NCI-H2107 treated with DMSO at 0.1 percent for 48 hours (cell line): ENCODE results near the gene GUK1.

Experiments
- DNase-seq: peaks from one replicate; lab custom pipeline; 2025; ENCODE audit not compliant: unreplicated experiment; lab: John Stamatoyannopoulos, UW

GUK1 gene, protein sequence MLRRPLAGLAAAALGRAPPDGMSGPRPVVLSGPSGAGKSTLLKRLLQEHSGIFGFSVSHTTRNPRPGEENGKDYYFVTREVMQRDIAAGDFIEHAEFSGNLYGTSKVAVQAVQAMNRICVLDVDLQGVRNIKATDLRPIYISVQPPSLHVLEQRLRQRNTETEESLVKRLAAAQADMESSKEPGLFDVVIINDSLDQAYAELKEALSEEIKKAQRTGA

DNA sequence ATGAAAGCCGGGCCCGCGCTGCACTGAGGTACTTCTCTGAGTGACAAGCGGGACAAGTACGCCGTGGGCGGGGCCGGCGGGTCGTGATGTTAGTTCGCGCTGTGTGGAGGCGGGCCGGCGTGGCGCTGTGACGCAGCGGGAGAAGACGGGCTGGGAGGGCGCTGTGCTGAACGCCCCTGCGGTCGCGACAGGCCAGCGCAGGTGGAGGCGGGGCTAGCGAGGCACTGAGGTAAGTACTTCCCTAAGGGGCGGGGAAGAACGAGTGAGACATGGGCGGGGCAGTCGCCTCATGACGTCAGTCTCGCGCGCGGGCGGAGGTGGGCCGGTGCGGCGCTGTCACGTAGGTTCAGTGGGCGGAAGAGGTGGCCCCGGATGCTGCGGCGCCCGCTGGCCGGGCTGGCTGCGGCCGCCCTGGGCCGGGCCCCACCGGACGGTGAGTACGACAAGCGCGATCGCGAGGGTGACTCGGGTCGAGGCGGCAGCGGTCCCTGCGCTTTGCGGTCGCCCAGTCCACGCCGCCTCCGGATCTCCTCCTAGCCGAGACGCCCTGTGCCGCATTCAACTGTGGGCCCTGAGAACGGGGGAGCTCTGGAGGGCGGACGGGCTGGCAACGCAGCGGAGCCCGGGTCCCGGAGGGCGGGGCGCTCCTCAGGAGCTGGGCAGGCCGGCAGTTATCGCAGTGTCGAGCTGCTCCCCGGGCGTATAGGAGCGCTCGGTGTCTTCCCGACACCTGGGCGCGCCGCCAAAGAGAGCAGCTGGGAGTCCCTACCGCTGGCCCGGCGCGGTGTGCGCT lies at the start of gene GUK1:
Gene GUK1, plus strand, starts transcription at position 349 of the 793 bp plus-strand sequence. Its CDS starts 24 bp downstream, at position 373.
- peak; percentile 98 for DNase-seq

DNA sequence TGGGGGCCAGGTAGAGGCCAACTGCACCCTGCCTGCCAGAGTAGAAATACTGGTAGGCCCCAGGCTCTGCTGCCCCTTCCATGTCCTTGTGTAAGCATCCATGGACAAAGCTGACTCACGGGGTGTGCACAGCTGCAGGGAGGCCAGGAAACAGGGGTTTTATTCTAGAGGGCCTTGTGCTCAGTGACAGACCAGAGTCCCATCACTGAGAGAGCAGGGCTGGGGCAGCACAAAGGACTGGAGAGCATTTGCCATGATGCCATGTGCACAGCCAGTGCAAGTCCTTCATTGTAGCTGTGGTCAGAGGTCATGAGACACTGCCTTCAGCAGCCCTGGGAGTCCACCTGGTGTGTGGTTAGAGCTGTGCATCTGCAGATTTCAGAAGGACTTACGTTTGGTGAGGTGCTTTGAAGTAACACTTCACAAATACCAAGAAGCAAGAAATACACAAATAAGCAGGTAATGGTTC lies 49.4 kb upstream of the GUK1 start:
- DNase-seq, result no peak

- DNase-seq, result no peak
These were observed 49.0 kb upstream of the GUK1 start for GRCh38 chr1:228091084-228091483.

DNA sequence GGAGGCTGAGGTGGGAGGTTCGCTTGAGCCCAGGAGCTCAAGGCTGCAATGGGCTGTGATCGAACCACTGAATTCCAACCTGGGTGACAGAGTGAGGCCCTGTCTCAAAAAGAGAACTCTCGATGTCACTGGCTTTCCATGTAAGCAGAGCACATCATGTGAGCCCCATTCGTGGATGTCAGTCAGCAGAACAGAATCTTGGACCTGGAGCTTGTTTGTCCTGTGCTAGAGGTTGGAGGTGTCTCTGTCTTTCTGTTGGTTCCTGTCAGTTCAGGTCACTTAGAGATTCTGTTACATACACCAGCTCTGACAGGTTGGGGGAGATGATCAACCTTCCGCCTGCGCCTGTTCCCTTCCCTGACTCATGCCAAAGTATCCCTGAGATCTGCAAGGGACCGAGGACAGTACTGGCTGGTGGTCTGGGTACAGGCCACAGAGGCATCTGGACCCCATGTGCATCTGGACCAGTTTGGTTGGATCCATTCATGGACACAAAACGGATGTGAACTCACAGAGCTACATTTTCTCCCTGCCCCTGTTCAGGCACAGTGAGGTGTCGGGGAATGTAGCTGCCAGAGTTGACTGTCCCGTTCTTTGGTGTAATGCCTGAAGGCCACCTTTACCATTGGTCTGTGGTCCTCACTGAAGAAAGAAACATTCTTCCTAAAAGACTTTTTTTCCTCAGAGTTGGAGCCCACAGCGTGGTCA lies 47.6 kb upstream of the GUK1 start:
- no peak for DNase-seq

DNA sequence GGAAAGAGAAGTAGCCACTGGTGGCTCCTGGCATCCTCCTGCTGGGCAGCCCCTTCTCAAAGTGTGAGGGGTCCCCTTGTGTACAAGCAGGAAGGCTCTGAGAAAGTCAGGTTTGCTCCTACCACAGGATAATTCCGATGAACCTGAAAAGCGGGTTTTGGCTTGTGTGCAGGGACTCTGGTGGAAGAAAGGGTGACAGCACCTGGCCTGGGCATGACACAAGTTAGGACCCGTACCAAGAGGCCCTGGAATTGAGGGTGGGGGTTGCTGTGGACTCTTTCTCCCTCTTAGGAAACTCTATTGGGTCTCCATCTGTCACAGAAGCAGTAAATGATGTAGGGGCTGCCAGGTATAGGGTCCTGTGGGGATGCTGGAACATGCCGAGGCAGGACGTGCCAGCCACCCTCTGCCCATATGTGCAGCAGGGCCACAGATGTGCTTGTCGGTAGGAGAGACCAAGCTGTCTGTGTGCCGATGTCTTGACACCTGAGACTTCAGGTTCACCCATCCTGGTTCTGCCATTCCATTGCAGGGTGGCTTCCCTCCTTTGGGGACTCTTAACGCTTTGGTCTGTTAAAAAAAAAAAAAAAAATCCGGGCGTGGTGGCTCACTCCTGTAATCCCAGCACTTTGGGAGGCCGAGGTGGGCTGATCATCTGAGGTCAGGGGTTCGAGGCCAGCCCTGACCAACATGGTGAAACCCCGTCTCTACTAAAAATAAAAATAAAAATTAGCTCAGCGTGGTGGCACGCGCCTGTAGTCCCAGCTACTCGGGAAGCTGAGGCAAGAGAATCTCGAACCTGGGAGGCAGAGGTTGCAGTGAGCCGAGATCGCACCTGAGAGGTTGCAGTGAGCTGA lies 46.8 kb upstream of the GUK1 start:
- DNase-seq, result no peak

DNA sequence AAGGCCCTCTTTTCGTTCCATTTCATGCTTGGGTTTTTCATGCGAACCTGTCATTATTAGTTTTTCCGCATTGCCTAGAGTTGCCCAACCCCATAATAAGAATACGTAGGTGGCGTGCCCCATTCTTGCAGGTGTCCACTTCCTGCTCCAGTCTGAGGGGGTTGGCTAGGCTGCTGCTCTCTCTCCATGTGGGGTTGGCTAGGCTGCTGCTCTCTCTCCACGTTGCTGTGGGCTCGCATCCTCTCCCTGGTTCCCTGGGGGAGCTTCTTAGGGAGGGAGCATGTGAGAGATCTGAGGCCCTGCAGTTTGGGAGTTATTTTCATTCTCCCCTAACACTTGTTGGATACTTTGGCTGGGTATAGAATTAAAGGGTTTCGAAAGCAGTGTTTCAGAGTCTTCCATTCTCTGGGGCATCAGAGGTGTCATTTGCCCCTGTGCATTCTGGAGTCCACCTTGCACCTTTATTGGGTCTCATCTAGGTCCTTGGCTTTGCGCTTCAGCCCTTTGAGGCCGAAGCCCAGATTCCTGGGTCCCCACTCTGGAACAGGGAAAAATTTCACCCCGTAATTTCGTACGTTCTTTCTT lies 45.6 kb upstream of the GUK1 start:
- no peak for DNase-seq

DNA sequence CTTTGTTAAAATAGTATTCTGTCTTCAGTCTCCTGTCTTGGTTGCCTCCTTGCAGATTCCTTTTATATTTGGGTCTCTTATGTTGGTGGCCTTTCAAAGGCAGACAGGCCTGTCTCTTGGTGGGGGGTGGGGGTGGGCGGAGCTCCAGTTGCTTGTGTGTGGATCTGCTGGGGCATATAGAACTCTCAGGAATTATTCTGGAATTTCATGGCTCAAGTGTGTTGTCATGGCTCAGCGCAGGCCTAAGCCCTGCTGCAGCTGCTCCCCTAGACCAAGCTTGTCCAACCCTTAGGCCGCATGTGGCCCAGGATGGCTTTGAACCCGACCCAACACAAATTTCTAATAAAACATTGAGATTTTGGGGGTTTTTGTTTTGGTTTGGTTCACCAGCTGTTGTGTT lies 44.9 kb upstream of the GUK1 start:
- DNase-seq, result no peak

- DNase-seq, result no peak
These were observed 44.1 kb upstream of the GUK1 start for GRCh38 chr1:228095938-228096337.

DNA sequence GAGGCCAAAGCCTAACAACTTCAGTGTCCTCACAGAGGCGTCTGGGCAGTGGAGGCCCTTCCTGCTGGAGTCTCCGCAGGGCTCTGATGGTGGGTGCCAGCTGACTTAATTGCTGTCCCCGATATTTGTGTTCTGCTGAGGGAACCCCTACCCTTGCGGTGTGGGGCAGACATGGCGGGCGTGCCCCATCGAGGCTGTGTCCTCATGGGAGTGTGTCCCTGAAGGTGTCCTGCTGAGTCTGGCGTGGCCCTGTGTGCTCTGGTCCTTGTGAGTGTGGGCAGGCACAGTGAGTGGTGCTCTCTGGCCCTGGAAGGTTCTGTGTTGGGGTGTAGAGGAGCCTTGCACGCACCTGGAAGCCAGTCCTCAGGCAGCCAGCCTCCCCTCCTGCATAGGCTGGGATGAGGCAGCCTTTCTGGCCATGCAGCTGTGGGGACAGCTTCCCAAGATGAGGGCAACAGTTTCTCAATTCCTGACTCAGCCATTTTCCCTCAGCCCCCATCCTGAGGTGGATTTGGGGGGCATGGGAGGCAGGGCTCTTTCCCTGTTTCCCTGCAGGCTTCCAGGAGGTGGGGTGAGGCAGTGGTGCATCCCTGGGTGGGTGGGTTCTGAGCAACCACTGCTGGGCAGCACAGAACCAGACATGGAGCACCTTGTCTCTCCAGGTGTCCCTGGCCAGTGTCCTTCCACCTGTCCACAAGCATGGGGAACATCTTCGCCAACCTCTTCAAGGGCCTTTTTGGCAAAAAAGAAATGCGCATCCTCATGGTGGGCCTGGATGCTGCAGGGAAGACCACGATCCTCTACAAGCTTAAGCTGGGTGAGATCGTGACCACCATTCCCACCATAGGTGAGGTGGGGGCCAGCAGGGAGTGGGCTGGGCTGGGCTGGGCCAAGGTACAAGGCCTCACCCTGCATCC lies 43.4 kb upstream of the GUK1 start:
- DNase-seq, result no peak

- no peak for DNase-seq
These were observed 42.6 kb upstream of the GUK1 start for GRCh38 chr1:228097333-228098081.

GRCh38 chr1:228098323-228098931 lies 41.7 kb upstream of the GUK1 start:
- no peak for DNase-seq

DNA sequence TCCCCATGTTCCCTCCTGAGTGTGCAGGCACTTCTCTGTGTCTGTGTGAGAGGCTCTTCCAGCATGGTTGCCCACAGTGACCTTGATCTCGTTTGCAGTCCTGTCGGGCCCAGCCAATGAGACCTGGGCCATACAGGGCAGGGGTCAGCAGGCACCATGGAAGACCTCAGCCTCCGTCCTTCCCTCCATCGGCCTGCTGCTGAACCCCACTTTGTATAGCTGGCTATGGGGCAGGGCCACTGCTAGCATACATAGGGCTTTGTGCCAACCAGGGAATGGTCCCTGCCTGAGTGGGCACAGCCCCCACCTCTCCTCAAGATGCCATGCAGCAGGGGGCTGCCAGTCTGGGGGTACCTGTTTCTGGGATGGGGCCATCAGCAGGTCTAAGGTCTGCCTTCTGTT lies 40.7 kb upstream of the GUK1 start:
- no peak for DNase-seq

DNA sequence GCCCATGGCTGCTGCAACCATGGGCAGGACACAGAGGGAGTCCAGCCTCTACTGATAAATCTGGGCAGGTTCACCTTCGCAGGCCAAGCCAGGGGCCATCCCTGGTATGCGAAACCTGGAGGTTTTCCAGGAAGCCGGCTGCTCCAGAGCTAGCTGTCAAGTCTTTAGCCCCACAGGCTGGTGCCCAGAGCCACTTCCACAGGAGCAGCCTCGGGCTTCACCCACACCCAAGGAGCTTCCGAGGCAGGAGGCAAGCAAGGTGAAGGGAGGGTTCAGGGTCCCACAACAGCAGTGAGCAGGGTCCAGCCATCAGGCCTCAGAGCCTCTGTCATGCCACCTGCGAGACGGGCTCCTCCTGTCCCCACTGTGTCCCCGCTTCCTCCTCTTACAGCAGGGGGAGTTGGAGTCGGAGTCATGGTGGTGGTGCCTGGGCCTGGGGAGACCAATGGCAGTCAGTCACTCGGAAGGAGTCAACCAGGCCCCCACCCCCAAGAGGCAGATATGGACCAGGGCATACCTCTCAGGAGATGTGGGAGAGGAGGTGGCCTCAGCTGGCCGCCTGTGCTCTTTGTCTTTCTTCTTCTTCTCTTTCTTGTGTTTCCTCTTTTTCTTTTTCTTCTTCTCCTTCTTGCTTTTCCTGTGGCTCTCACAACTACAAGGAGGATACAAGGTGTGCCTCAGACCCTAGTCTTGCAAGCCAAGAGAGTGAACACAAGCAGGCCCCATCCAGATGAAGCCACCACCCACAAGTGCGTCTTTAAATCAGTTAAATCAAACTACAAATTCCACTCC lies 39.1 kb upstream of the GUK1 start:
- no peak for DNase-seq

GRCh38 chr1:228101614-228101993 lies 38.5 kb upstream of the GUK1 start:
- DNase-seq, result no peak

GRCh38 chr1:228101994-228102790 lies 37.9 kb upstream of the GUK1 start:
- peak; percentile 14 for DNase-seq

DNA sequence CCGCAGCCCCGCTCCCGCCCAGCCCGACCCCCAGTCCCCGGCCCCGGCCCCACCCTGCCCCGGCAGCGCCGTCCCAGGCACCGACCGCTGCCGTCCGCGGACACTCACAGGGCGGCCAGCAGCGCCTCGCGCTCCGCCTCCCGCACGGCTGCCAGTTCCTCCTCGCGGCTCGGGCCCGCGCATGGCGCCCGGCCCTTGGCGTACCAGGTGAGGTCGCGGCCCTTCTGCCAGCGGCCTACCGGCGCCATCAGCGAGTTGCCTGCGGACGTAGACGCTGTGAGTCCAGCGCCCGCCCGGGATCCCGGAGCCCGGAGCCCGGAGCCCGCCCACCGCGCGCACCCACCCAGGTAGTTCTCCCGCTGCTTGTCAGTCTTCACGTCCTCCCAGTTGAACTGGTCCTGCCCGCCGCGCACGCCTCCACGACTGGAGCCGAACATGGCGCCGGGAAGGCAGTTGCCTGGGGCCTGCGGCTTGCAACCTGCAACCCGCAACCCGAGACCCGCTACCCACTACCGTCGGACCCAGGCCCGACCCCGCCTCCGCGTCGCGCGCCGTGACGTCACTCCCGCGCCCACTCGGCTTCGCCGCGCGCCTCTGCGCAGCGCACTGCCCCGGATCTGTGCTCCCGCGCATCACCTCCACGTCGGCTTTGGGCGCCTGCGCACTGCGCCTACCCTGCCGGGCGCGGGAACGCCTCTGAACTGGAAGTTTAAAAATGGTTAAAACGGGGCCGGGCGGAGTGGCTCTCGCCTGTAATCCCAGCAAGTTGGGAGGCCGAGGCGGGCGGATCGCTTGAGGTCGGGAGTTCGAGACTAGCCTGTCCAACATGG lies 37.1 kb upstream of the GUK1 start, which contains the start of gene C1orf35:
Gene C1orf35, minus strand, starts transcription at position 535 of the 830 bp plus-strand sequence. Its CDS starts 98 bp downstream, at position 437.
- peak; percentile 82 for DNase-seq
